Liver (tissue), 9 donors: ENCODE results near the gene COQ8A. TPM values are rescaled to one million over a fixed set of nuclear protein-coding genes. Genes with fewer than 3 reads are reported as not detected.
A peak's percentile ranks its signal among the peaks of the same experiment; 100 is the strongest.

Experiments
- DNase-seq: peaks from one replicate; pipeline ENCODE4 v3.0.0-alpha.2; 2017; ENCODE audit warnings: low spot score
- H3K27ac ChIP-seq, 2 donors: one replicate each; pipeline ENCODE4 v1.7.0; 2013; ENCODE audit warnings: inconsistent platforms in 2 of 2, low read length in 2 of 2, control low read depth in 1 of 2, low read depth in 1 of 2, mild to moderate bottlenecking in 1 of 2
- H3K27me3 ChIP-seq, 4 donors: one replicate each; pipeline versions ENCODE4 v1.6.1 to v1.7.0; 2013; ENCODE audit warnings: low read length in 3 of 4, inconsistent platforms in 1 of 4, mild to moderate bottlenecking in 1 of 4, moderate library complexity in 1 of 4; ENCODE audit not compliant: control insufficient read depth in 4 of 4, insufficient read depth in 4 of 4
- H3K36me3 ChIP-seq, 4 donors: one replicate each; pipeline versions ENCODE4 v1.6.1 to v1.7.0; 2013; ENCODE audit warnings: low read length in 3 of 4, mild to moderate bottlenecking in 3 of 4, low read depth in 1 of 4, moderate library complexity in 1 of 4; ENCODE audit not compliant: control insufficient read depth in 4 of 4, insufficient read depth in 3 of 4
- H3K4me1 ChIP-seq, 4 donors: one replicate each; pipeline versions ENCODE4 v1.6.1 to v1.7.0; 2013; ENCODE audit warnings: low read length in 3 of 4, mild to moderate bottlenecking in 3 of 4, moderate library complexity in 1 of 4; ENCODE audit not compliant: control insufficient read depth in 4 of 4, insufficient read depth in 4 of 4
- H3K4me3 ChIP-seq, 3 donors: one replicate each; pipeline versions ENCODE4 v1.6.1 to v1.7.0; 2013; ENCODE audit warnings: low read length in 3 of 3, control low read depth in 1 of 3, low read depth in 1 of 3, mild to moderate bottlenecking in 1 of 3
- H3K9ac ChIP-seq, 2 donors: one replicate each; pipeline ENCODE4 v1.7.0; 2013; ENCODE audit warnings: low read length in 2 of 2, mild to moderate bottlenecking in 2 of 2, moderate library complexity in 2 of 2, control low read depth in 1 of 2, low read depth in 1 of 2
- H3K9me3 ChIP-seq, 4 donors: one replicate each; pipeline versions ENCODE4 v1.6.1 to v1.7.0; 2013; ENCODE audit warnings: low read length in 3 of 4; ENCODE audit not compliant: control insufficient read depth in 4 of 4
- ATF3 ChIP-seq: IDR thresholded peaks from 2 replicates; pipeline ENCODE4 v1.6.1; 2016; ENCODE audit warnings: antibody characterized with exemption
- CTCF ChIP-seq: fragments of 150-350 bp; IDR thresholded peaks from 2 replicates; pipeline ENCODE4 v1.5.1; 2017; ENCODE audit warnings: improper control_type of control experiment, low read depth, low read length; ENCODE audit not compliant: missing input control
- EGR1 ChIP-seq, 2 donors: IDR thresholded peaks; 2 replicates each; pipeline ENCODE4 v1.6.1; 2016 to 2018; ENCODE audit warnings: antibody characterized with exemption in 2 of 2, low read depth in 2 of 2
- FOXA1 ChIP-seq: IDR thresholded peaks from 2 replicates; pipeline ENCODE4 v1.6.1; 2016; ENCODE audit warnings: antibody characterized with exemption
- FOXA2 ChIP-seq: IDR thresholded peaks from 2 replicates; pipeline ENCODE4 v1.6.1; 2016; ENCODE audit warnings: antibody characterized with exemption
- GABPA ChIP-seq, 2 donors: IDR thresholded peaks in 1 of 2; conservative IDR thresholded peaks in 1 of 2; 2 replicates each; pipeline ENCODE4 v1.6.1; 2016; ENCODE audit warnings: antibody characterized with exemption in 2 of 2, mild to moderate bottlenecking in 1 of 2, moderate library complexity in 1 of 2
- HNF4A ChIP-seq, 2 donors: conservative IDR thresholded peaks; 2 replicates each; pipeline ENCODE4 v1.6.1; 2016; ENCODE audit warnings: antibody characterized with exemption in 2 of 2, mild to moderate bottlenecking in 2 of 2
- HNF4G ChIP-seq: IDR thresholded peaks from 2 replicates; pipeline ENCODE4 v1.6.1; 2016; ENCODE audit warnings: antibody characterized with exemption
- JUND ChIP-seq, 2 donors: IDR thresholded peaks; 2 replicates each; pipeline ENCODE4 v1.6.1; 2016; ENCODE audit warnings: antibody characterized with exemption in 2 of 2
- MAX ChIP-seq: IDR thresholded peaks from 2 replicates; pipeline ENCODE4 v1.6.1; 2016; ENCODE audit warnings: antibody characterized with exemption
- NR2F2 ChIP-seq: IDR thresholded peaks from 2 replicates; pipeline ENCODE4 v1.6.1; 2016; ENCODE audit warnings: antibody characterized with exemption
- RAD21 ChIP-seq, 2 donors: IDR thresholded peaks; 2 replicates each; pipeline ENCODE4 v1.6.1; 2016; ENCODE audit warnings: antibody characterized with exemption in 2 of 2, mild to moderate bottlenecking in 2 of 2
- REST ChIP-seq: IDR thresholded peaks from 2 replicates; pipeline ENCODE4 v1.6.1; 2016; ENCODE audit warnings: antibody characterized with exemption, mild to moderate bottlenecking
- RXRA ChIP-seq, 2 donors: IDR thresholded peaks; 2 replicates each; pipeline ENCODE4 v1.6.1; 2017 to 2018; ENCODE audit warnings: antibody characterized with exemption in 2 of 2, mild to moderate bottlenecking in 1 of 2
- SP1 ChIP-seq: IDR thresholded peaks from 2 replicates; pipeline ENCODE4 v1.6.1; 2018; ENCODE audit warnings: antibody characterized with exemption, mild to moderate bottlenecking
- TAF1 ChIP-seq: conservative IDR thresholded peaks from 2 replicates; pipeline ENCODE4 v1.6.1; 2016; ENCODE audit warnings: antibody characterized with exemption, mild to moderate bottlenecking
- YY1 ChIP-seq: IDR thresholded peaks from 2 replicates; pipeline ENCODE4 v1.6.1; 2016; ENCODE audit warnings: antibody characterized with exemption, mild to moderate bottlenecking
- ZBTB33 ChIP-seq: IDR thresholded peaks from 2 replicates; pipeline ENCODE4 v1.6.1; 2016; ENCODE audit warnings: antibody characterized with exemption
- WGBS: extraction: QIAGEN DNeasy Blood & Tissue Kit; methylation state at CpG from one replicate; pipeline ENCODE4 v1.1.7; 2013; 5-methylcytosine and 5-hydroxymethylcytosine counted together
- polyA plus RNA-seq, 2 donors: library from polyadenylated mRNA; stranded (reverse) in 1 of 2; unstranded in 1 of 2; fragments of 200-250 nt in 1 of 2; fragments of >200 nt in 1 of 2; fragmentation: Nextera tagmentation in 1 of 2; extraction: Ambion mirVana in 1 of 2; gene quantifications; one replicate each; pipeline versions ENCODE4 v1.2.1 to v1.2.3, GENCODE V29; 2013 to 2015
- total RNA-seq, 2 donors: library from RNA; depleted of rRNA; stranded (reverse); fragments of >200 nt; gene quantifications; one replicate each; pipeline ENCODE4 v1.2.3, GENCODE V29; 2014
- donor health status: healthy.
- donor health status: healthy.
- donor health status: healthy.
- donor health status: healthy.
- donor health status: healthy.

COQ8A gene
- total and polyA plus RNA-seq, 4 donors = 24.4 to 60.0 (median 54.9) TPM

GRCh38 chr1:226939438-226940028, 561 bp upstream of the COQ8A start:
- peak overlapping the region; percentile 78 to 94 for H3K9ac ChIP-seq
- no peaks in the 10 kb centered on the region for H3K27me3 ChIP-seq
- TF ChIP-seq REST (peak; percentile 65), RAD21 (IDR thresholded peaks at IDR 0.05) (no peak), MAX (no peak), RXRA (IDR thresholded peaks at IDR 0.05) (no peak), HNF4A (conservative IDR thresholded peaks at IDR 0.05) (peak in 1 of 2 donors; percentile 31), HNF4G (no peak), CTCF (no peak), TAF1 (peak; percentile 64), FOXA2 (no peak), JUND (IDR thresholded peaks at IDR 0.05) (no peak), NR2F2 (no peak), ZBTB33 (no peak), ATF3 (no peak), FOXA1 (no peak), SP1 (no peak), YY1 (peak; percentile 80), GABPA (IDR thresholded peaks at IDR 0.05 in 1 of 2, conservative IDR thresholded peaks at IDR 0.05 in 1 of 2) (peak in 1 of 2 donors; percentile 29), EGR1 (IDR thresholded peaks at IDR 0.05; ENCODE audit: low read depth in 2 of 2) (no peak)
- peak overlapping the region; percentile 98 to 100 for H3K27ac ChIP-seq
- peak; percentile 74 for DNase-seq
- H3K4me3 ChIP-seq = peak overlapping the region; percentile 74 to 77 (median 75)
- WGBS = under 1% methylated on average over 51 of the region's 51 CpGs
- no peaks in the 10 kb centered on the region for H3K36me3 ChIP-seq
- peaks cover 20 to 54% (median 43%) of the 10 kb centered on the region in 4 donors for H3K4me1 ChIP-seq
- no peaks in the 10 kb centered on the region for H3K9me3 ChIP-seq
